Activated naive CD8-positive, alpha-beta T cell treated with anti-CD3 and anti-CD28 coated beads, Interleukin-2, amount 10 ng/mL, durations not matched to agents 7 days and 5 days (primary cell): Measurements from ENCODE around the gene UFSP2. TPM values are rescaled to one million over a fixed set of nuclear protein-coding genes. Genes with fewer than 3 reads are reported as not detected.

Experiments used
- ATAC-seq: fragments of 150-1000 bp; cut with Tn5 transposase; one replicate; pipeline ENCODE4 v1.10.0; 2021; ENCODE audit warnings: low read depth, moderate library complexity
- POLR2A ChIA-PET: fragments of 350-600 bp; sonication (Branson Sonifier 250); formaldehyde crosslinking; loops from one replicate; lab custom pipeline; 2021; ENCODE audit warnings: antibody characterized with exemption; lab: Charles Lee
- DNase-seq: peaks from one replicate; pipeline ENCODE4 v3.0.0; 2021
- H3K27ac Mint-ChIP-seq: one replicate; pipeline ENCODE4 v1.8.0; 2022; ENCODE audit warnings: mild to moderate bottlenecking, mixed read lengths
- H3K27me3 Mint-ChIP-seq: one replicate; pipeline ENCODE4 v1.8.0; 2022; ENCODE audit warnings: mild to moderate bottlenecking, moderate library complexity, mixed read lengths
- H3K36me3 Mint-ChIP-seq: one replicate; pipeline ENCODE4 v1.8.0; 2021; ENCODE audit warnings: mild to moderate bottlenecking, mixed read lengths
- H3K4me1 Mint-ChIP-seq: one replicate; pipeline ENCODE4 v1.8.0; 2021; ENCODE audit warnings: mixed read lengths
- H3K4me3 Mint-ChIP-seq: one replicate; pipeline ENCODE4 v1.8.0; 2022; ENCODE audit warnings: mild to moderate bottlenecking, moderate library complexity, mixed read lengths
- H3K9me3 Mint-ChIP-seq: one replicate; pipeline ENCODE4 v1.8.0; 2021; ENCODE audit warnings: mixed read lengths
- total RNA-seq, 2 experiments: library from RNA; stranded (reverse); gene quantifications; one replicate each; pipeline ENCODE4 v1.2.3, GENCODE V29; 2021

Gene UFSP2
- total RNA-seq, 2 experiments from 2014 or later = 19.8 to 24.1 TPM

GRCh38 chr4:185463541-185463940 lies 37.8 kb upstream of the UFSP2 start:
- H3K27me3 Mint-ChIP-seq = peaks cover 33% of the 10 kb centered on the region
- no peaks in the 10 kb centered on the region for H3K9me3 Mint-ChIP-seq

GRCh38 chr4:185461565-185461964 lies 35.8 kb upstream of the UFSP2 start:
- no peaks in the 10 kb centered on the region for H3K36me3 Mint-ChIP-seq
- no peaks in the 10 kb centered on the region for H3K4me1 Mint-ChIP-seq
- no peak overlapping the region for H3K27ac Mint-ChIP-seq
- no peak for ATAC-seq
- H3K27me3 Mint-ChIP-seq = peaks cover 27% of the 10 kb centered on the region
- no peak overlapping the region for H3K4me3 Mint-ChIP-seq
- POLR2A ChIA-PET = no interaction called here
- H3K9me3 Mint-ChIP-seq = no peaks in the 10 kb centered on the region
- no peak for DNase-seq

More at GRCh38 chr4:185463541-185463940, 37.8 kb upstream of the UFSP2 start:
- H3K4me3 Mint-ChIP-seq = no peak overlapping the region
- DNase-seq = no peak
- no peaks in the 10 kb centered on the region for H3K36me3 Mint-ChIP-seq
- ATAC-seq = no peak
- no peak overlapping the region for H3K27ac Mint-ChIP-seq
- H3K4me1 Mint-ChIP-seq = no peaks in the 10 kb centered on the region
- POLR2A ChIA-PET = no interaction called here

GRCh38 chr4:185457136-185457535 lies 31.4 kb upstream of the UFSP2 start:
- POLR2A ChIA-PET = no interaction called here
- Mint-ChIP-seq H3K36me3 (no peaks in the 10 kb centered on the region), H3K27me3 (peaks cover 8% of the 10 kb centered on the region), H3K4me1 (no peaks in the 10 kb centered on the region), H3K27ac (no peak overlapping the region), H3K9me3 (no peaks in the 10 kb centered on the region), H3K4me3 (no peak overlapping the region)
- no peak for ATAC-seq
- DNase-seq = no peak

- ATAC-seq (no peak), DNase-seq (no peak)
Measured at GRCh38 chr4:185456131-185456530, 30.4 kb upstream of the UFSP2 start.

GRCh38 chr4:185445209-185445608 lies 19.4 kb upstream of the UFSP2 start:
- H3K36me3 Mint-ChIP-seq = no peaks in the 10 kb centered on the region
- ATAC-seq (no peak), DNase-seq (no peak)
- no peak overlapping the region for H3K4me3 Mint-ChIP-seq
- POLR2A ChIA-PET = no interaction called here
- peaks cover 5% of the 10 kb centered on the region for H3K27me3 Mint-ChIP-seq
- H3K4me1 Mint-ChIP-seq = no peaks in the 10 kb centered on the region
- no peak overlapping the region for H3K27ac Mint-ChIP-seq
- no peaks in the 10 kb centered on the region for H3K9me3 Mint-ChIP-seq

More at GRCh38 chr4:185456131-185456530, 30.4 kb upstream of the UFSP2 start:
- Mint-ChIP-seq H3K9me3 (no peaks in the 10 kb centered on the region), H3K27me3 (peaks cover 8% of the 10 kb centered on the region), H3K27ac (no peak overlapping the region), H3K4me3 (no peak overlapping the region), H3K36me3 (no peaks in the 10 kb centered on the region), H3K4me1 (no peaks in the 10 kb centered on the region)
- POLR2A ChIA-PET = no interaction called here

GRCh38 chr4:185441479-185441878 lies 15.7 kb upstream of the UFSP2 start:
- DNase-seq (no peak), ATAC-seq (no peak)
- H3K36me3 Mint-ChIP-seq = no peaks in the 10 kb centered on the region
- no peaks in the 10 kb centered on the region for H3K9me3 Mint-ChIP-seq
- H3K4me1 Mint-ChIP-seq = no peaks in the 10 kb centered on the region
- no peak overlapping the region for H3K4me3 Mint-ChIP-seq
- H3K27me3 Mint-ChIP-seq = peaks cover 2% of the 10 kb centered on the region
- POLR2A ChIA-PET = no interaction called here
- H3K27ac Mint-ChIP-seq = no peak overlapping the region

- H3K27ac Mint-ChIP-seq = no peak overlapping the region
- no peaks in the 10 kb centered on the region for H3K9me3 Mint-ChIP-seq
- peaks cover 7% of the 10 kb centered on the region for H3K27me3 Mint-ChIP-seq
- ATAC-seq (no peak), DNase-seq (no peak)
- H3K36me3 Mint-ChIP-seq = no peaks in the 10 kb centered on the region
- H3K4me1 Mint-ChIP-seq = no peaks in the 10 kb centered on the region
- POLR2A ChIA-PET = no interaction called here
- no peak overlapping the region for H3K4me3 Mint-ChIP-seq
Measured at GRCh38 chr4:185437809-185438208, 12.0 kb upstream of the UFSP2 start.

- ATAC-seq (no peak), DNase-seq (no peak)
- no peaks in the 10 kb centered on the region for H3K9me3 Mint-ChIP-seq
- no peaks in the 10 kb centered on the region for H3K4me1 Mint-ChIP-seq
- H3K27me3 Mint-ChIP-seq = peaks cover 8% of the 10 kb centered on the region
- POLR2A ChIA-PET = no interaction called here
- H3K36me3 Mint-ChIP-seq = no peaks in the 10 kb centered on the region
- H3K27ac Mint-ChIP-seq = no peak overlapping the region
- H3K4me3 Mint-ChIP-seq = no peak overlapping the region
Measured at GRCh38 chr4:185435466-185435865, 9.7 kb upstream of the UFSP2 start.

GRCh38 chr4:185429660-185430059 lies 3.9 kb upstream of the UFSP2 start:
- no peak for DNase-seq
- ATAC-seq = no peak
- POLR2A ChIA-PET = no interaction called here
- peaks cover 10% of the 10 kb centered on the region for H3K4me1 Mint-ChIP-seq
- no peak overlapping the region for H3K27ac Mint-ChIP-seq
- H3K9me3 Mint-ChIP-seq = no peaks in the 10 kb centered on the region
- peaks cover 12% of the 10 kb centered on the region for H3K27me3 Mint-ChIP-seq
- no peak overlapping the region for H3K4me3 Mint-ChIP-seq
- no peaks in the 10 kb centered on the region for H3K36me3 Mint-ChIP-seq

GRCh38 chr4:185426960-185427688 lies 1.4 kb upstream of the UFSP2 start:
- Mint-ChIP-seq H3K4me1 (peaks cover 18% of the 10 kb centered on the region), H3K36me3 (peaks cover 2% of the 10 kb centered on the region), H3K27ac (no peak overlapping the region), H3K4me3 (no peak overlapping the region), H3K9me3 (no peaks in the 10 kb centered on the region), H3K27me3 (peaks cover 7% of the 10 kb centered on the region)
- no peak for ATAC-seq
- DNase-seq = no peak
- POLR2A ChIA-PET = interaction anchor here (2.7 kb wide), 1 partner anchor 31 kb away, joined by 27 read pairs; the partner anchor contains the start of genes ANKRD37 and LRP2BP

- Mint-ChIP-seq H3K4me3 (peak overlapping the region; percentile 86), H3K27me3 (peaks cover 7% of the 10 kb centered on the region), H3K9me3 (no peaks in the 10 kb centered on the region), H3K36me3 (peaks cover 12% of the 10 kb centered on the region), H3K27ac (peak overlapping the region; percentile 86), H3K4me1 (peaks cover 18% of the 10 kb centered on the region)
- ATAC-seq (peak; percentile 2), DNase-seq (no peak)
- POLR2A ChIA-PET = interaction anchor here (1.1 to 2.7 kb wide), 3 partner anchors 8 to 29 kb away, joined by 3 to 27 read pairs (median 6); partner anchors contain the start of genes ANKRD37 and LRP2BP
Measured at GRCh38 chr4:185424905-185425646, 688 bp downstream of the UFSP2 start.

GRCh38 chr4:185421366-185422124 lies 4.2 kb downstream of the UFSP2 start:
- Mint-ChIP-seq H3K27ac (no peak overlapping the region), H3K27me3 (no peaks in the 10 kb centered on the region), H3K4me3 (no peak overlapping the region), H3K9me3 (no peaks in the 10 kb centered on the region), H3K36me3 (peaks cover 25% of the 10 kb centered on the region), H3K4me1 (peaks cover 17% of the 10 kb centered on the region)
- no peak for DNase-seq
- no peak for ATAC-seq
- POLR2A ChIA-PET = interaction anchor here (1.0 to 1.4 kb wide), 2 partner anchors 11 to 26 kb away, joined by 4 to 6 read pairs; partner anchors contain the start of genes ANKRD37 and LRP2BP

GRCh38 chr4:185416955-185417354 lies 8.8 kb downstream of the UFSP2 start:
- DNase-seq (no peak), ATAC-seq (no peak)
- H3K4me3 Mint-ChIP-seq = no peak overlapping the region
- no peak overlapping the region for H3K27ac Mint-ChIP-seq
- peaks cover 1% of the 10 kb centered on the region for H3K4me1 Mint-ChIP-seq
- no peaks in the 10 kb centered on the region for H3K27me3 Mint-ChIP-seq
- POLR2A ChIA-PET = interaction anchor here (1.3 kb wide), 1 partner anchor 9 kb away, joined by 6 read pairs; the partner anchor contains the start of gene UFSP2
- H3K9me3 Mint-ChIP-seq = no peaks in the 10 kb centered on the region
- H3K36me3 Mint-ChIP-seq = peaks cover 28% of the 10 kb centered on the region
